ENCODE results near the gene OR5AC2. TPM values are rescaled to one million over a fixed set of nuclear protein-coding genes. Genes with fewer than 3 reads are reported as not detected.

OR5AC2 gene
- polyA plus RNA-seq, 1 of the 3 experiments (the other 2 are of a cell fraction): not detected

DNA sequence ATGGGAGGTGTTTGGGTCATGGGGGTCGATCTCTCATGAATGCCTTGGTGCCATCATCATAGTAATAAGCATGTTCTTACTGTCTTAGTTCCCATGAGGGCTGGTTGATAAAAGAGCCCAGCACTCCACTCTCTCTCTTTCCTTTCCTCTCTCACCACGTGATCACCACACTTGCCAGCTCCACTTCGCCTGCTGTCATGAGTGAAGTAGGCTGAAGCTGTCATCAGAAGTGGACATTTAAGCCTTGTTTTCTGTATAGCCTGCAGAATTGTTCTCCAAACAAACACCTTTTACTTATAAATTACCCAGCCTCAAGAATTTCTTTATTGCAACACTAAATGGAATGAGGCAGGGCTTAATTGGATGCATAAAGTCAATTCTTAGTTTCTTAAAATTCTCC, 49.7 kb downstream of the OR5AC2 start:
- 0% methylated on average over 3 of the region's 3 CpGs for WGBS (ENCODE audit: low lambda C conversion rate)
- POLR2A ChIA-PET: no interaction called here

More for the DNA sequence above, 49.7 kb downstream of the OR5AC2 start:
- Histone ChIP-seq H3K4me1 (ENCODE audit: control insufficient read depth in 1 of 2, insufficient read depth in 2 of 2, low read depth in 1 of 2, low read length in 1 of 2) (no peaks in the 10 kb centered on the region; a peak in 2 of 4 replicates), H3K9ac (no peak overlapping the region), H3K9me3 (no peaks in the 10 kb centered on the region), H3K4me2 (no peak overlapping the region), H2AFZ (ENCODE audit: low read depth) (no peak overlapping the region), H3K27me3 (ENCODE audit: insufficient read depth) (no peaks in the 10 kb centered on the region), H3F3A (replicated peaks; ENCODE audit: insufficient read depth) (no peaks in the 10 kb centered on the region), H3K79me2 (ENCODE audit: insufficient read depth) (no peaks in the 10 kb centered on the region), H3K4me3 (ENCODE audit: low read depth in 2 of 2, low read length in 1 of 2) (no peak overlapping the region), H3K9me2 (no peaks in the 10 kb centered on the region), H4K20me1 (ENCODE audit: insufficient read depth) (no peaks in the 10 kb centered on the region), H3K27ac (ENCODE audit: low read depth in 2 of 2, low read length in 1 of 2) (no peak overlapping the region), H3K36me3 (replicated peaks in 1 of 2; ENCODE audit: control insufficient read depth in 1 of 2, insufficient read depth in 2 of 2, low read length in 1 of 2) (no peaks in the 10 kb centered on the region)
- TF ChIP-seq, protein P1, sequence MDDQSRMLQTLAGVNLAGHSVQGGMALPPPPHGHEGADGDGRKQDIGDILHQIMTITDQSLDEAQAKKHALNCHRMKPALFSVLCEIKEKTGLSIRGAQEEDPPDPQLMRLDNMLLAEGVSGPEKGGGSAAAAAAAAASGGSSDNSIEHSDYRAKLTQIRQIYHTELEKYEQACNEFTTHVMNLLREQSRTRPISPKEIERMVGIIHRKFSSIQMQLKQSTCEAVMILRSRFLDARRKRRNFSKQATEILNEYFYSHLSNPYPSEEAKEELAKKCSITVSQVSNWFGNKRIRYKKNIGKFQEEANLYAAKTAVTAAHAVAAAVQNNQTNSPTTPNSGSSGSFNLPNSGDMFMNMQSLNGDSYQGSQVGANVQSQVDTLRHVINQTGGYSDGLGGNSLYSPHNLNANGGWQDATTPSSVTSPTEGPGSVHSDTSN (IDR thresholded peaks at IDR 0.05): no peak
- TF ChIP-seq MXI1 (IDR thresholded peaks at IDR 0.05; ENCODE audit: low read depth, low read length) (no peak), NRF1 (IDR thresholded peaks at IDR 0.05; ENCODE audit: low read depth, low read length) (no peak), TEAD4 (IDR thresholded peaks at IDR 0.05; ENCODE audit: borderline replicate concordance, insufficient read depth) (no peak), TAF1 (IDR thresholded peaks at IDR 0.05; ENCODE audit: borderline replicate concordance, low read depth, low read length) (no peak), FOXM1 (IDR thresholded peaks at IDR 0.05; ENCODE audit: low read depth) (no peak), FOSL2 (IDR thresholded peaks at IDR 0.05; ENCODE audit: borderline replicate concordance, low read depth) (no peak), YY1 (IDR thresholded peaks at IDR 0.05; ENCODE audit: low read depth) (no peak), NFIC (IDR thresholded peaks at IDR 0.05; ENCODE audit: borderline replicate concordance) (no peak), GATA2 (CRISPR knock-in tag; IDR thresholded peaks at IDR 0.05) (no peak), ELF1 (IDR thresholded peaks at IDR 0.05) (no peak), CHD2 (IDR thresholded peaks at IDR 0.05; ENCODE audit: low read length, partially characterized antibody) (no peak), EP300 (IDR thresholded peaks at IDR 0.05; ENCODE audit: borderline replicate concordance in 1 of 2, low read depth in 1 of 2, low read length in 1 of 2) (no peak), RCOR1 (IDR thresholded peaks at IDR 0.05; ENCODE audit: low read length) (no peak), POLR2AphosphoS5 (IDR thresholded peaks at IDR 0.05; ENCODE audit: low read depth, low read length) (no peak)
- TF ChIP-seq, protein P2, sequence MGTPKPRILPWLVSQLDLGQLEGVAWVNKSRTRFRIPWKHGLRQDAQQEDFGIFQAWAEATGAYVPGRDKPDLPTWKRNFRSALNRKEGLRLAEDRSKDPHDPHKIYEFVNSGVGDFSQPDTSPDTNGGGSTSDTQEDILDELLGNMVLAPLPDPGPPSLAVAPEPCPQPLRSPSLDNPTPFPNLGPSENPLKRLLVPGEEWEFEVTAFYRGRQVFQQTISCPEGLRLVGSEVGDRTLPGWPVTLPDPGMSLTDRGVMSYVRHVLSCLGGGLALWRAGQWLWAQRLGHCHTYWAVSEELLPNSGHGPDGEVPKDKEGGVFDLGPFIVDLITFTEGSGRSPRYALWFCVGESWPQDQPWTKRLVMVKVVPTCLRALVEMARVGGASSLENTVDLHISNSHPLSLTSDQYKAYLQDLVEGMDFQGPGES (IDR thresholded peaks at IDR 0.05; ENCODE audit: low read depth, low read length): no peak
- TF ChIP-seq, protein P3, sequence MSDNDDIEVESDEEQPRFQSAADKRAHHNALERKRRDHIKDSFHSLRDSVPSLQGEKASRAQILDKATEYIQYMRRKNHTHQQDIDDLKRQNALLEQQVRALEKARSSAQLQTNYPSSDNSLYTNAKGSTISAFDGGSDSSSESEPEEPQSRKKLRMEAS (IDR thresholded peaks at IDR 0.05; ENCODE audit: low read depth): no peak
- TF ChIP-seq, protein P4, sequence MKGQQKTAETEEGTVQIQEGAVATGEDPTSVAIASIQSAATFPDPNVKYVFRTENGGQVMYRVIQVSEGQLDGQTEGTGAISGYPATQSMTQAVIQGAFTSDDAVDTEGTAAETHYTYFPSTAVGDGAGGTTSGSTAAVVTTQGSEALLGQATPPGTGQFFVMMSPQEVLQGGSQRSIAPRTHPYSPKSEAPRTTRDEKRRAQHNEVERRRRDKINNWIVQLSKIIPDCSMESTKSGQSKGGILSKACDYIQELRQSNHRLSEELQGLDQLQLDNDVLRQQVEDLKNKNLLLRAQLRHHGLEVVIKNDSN (IDR thresholded peaks at IDR 0.05; ENCODE audit: borderline replicate concordance, low read depth): no peak
- DNase-seq: no peak
- CTCF ChIA-PET: no interaction called here

Other genes with a start within 250 kb of the OR5AC2 start
- gene RIOX2, start 114.7 kb upstream of the OR5AC2 start, polyA plus RNA-seq (2012; rRNA removed): 12.9 and 20.3 TPM in 2 replicates
- gene GABRR3, start 51.9 kb upstream of the OR5AC2 start, polyA plus RNA-seq (2012; rRNA removed): not detected in 2 replicates
- not detected in 2 replicates for gene OR5H1, start 43.5 kb downstream of the OR5AC2 start, polyA plus RNA-seq (2012; rRNA removed)
- not detected in 2 replicates for gene OR5H14, start 60.3 kb downstream of the OR5AC2 start, polyA plus RNA-seq (2012; rRNA removed)
- gene OR5H15, start 79.5 kb downstream of the OR5AC2 start, polyA plus RNA-seq (2012; rRNA removed): not detected in 2 replicates
- not detected in 2 replicates for gene OR5H6, start 177.1 kb downstream of the OR5AC2 start, polyA plus RNA-seq (2012; rRNA removed)
- not detected in 2 replicates for gene OR5H2, start 195.3 kb downstream of the OR5AC2 start, polyA plus RNA-seq (2012; rRNA removed)

Data from SK-N-SH (cell line).